AG09309 (cell line): Measurements from ENCODE around the gene SPSB3.
A peak's percentile ranks its signal among the peaks of the same experiment; 100 is the strongest.

Source experiments
- DNase-seq: peaks from one replicate; pipeline ENCODE4 v3.0.0-alpha.2; 2010; ENCODE audit warnings: low read depth
- H3K4me3 ChIP-seq: 2 replicates; pipeline ENCODE4 v1.5.1; 2011; ENCODE audit warnings: mild to moderate bottlenecking, low read depth, low read length, moderate library complexity; ENCODE audit not compliant: control insufficient read depth
- TF ChIP-seq, protein P1 (sequence below): IDR thresholded peaks from 2 replicates; pipeline ENCODE4 v1.5.1; 2011; ENCODE audit warnings: mild to moderate bottlenecking, low read depth, low read length, inconsistent platforms; ENCODE audit not compliant: insufficient read depth, control insufficient read depth; ENCODE audit errors: missing control alignments

The SPSB3 gene

DNA sequence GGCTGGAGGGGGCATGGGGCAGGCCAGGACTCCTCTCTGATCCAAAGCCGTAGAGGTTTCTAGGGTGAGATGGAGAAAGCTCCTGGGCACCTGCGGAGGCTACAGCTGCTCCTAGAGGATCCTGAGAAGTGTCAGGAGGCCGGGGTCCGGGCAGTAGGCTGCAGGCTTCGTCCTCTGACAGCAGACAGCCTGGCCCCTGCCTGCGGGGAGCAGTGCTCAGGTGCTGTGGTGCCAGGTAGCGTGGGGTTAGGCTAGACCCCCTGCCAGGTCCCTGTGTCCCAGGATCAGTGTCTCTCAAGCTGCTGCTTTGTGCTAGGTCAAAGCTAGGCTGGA is 8.0 kb downstream of the SPSB3 start:
- TF ChIP-seq, protein P1, sequence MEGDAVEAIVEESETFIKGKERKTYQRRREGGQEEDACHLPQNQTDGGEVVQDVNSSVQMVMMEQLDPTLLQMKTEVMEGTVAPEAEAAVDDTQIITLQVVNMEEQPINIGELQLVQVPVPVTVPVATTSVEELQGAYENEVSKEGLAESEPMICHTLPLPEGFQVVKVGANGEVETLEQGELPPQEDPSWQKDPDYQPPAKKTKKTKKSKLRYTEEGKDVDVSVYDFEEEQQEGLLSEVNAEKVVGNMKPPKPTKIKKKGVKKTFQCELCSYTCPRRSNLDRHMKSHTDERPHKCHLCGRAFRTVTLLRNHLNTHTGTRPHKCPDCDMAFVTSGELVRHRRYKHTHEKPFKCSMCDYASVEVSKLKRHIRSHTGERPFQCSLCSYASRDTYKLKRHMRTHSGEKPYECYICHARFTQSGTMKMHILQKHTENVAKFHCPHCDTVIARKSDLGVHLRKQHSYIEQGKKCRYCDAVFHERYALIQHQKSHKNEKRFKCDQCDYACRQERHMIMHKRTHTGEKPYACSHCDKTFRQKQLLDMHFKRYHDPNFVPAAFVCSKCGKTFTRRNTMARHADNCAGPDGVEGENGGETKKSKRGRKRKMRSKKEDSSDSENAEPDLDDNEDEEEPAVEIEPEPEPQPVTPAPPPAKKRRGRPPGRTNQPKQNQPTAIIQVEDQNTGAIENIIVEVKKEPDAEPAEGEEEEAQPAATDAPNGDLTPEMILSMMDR = no peak
- no peak for DNase-seq
- H3K4me3 ChIP-seq = peak overlapping the region; percentile 50

DNA sequence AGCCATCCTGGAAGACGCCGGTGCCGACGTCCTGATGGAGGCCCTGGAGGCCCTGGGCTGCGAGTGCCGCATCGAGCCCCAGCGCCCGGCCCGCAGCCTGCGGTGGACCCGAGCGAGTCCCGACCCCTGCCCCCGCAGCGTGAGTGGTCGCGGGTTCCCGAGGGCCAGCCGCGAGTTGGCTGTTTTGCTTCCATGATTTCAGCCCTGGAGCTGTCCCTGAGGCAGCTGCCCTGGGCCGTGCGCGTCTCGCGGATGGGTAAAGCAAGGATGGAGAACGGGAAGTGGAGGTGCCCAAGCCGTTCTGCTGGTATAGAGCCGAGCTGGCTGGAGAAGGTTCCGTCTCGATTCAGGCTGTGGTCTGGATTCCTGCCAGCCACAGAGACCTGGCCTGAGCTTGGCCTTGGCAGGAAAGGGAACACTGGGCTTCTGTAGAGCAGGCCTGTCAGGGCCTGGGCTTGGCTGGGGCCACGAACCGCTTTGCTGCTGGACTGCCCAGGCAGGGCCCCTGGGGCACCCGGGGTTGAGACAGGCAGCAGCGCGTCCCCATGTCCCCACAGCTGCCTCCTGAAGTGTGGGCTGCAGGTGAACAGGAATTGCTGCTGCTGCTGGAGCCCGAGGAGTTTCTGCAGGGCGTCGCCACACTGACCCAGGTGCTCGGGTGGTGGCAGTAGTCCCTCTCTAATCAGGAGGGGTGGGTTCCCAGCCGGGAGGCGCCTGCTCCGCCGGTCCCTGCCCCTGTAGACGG is 8.5 kb downstream of the SPSB3 start:
- DNase-seq = no peak
- H3K4me3 ChIP-seq = peak overlapping the region; percentile 50
- TF ChIP-seq, protein P1 = no peak

DNA sequence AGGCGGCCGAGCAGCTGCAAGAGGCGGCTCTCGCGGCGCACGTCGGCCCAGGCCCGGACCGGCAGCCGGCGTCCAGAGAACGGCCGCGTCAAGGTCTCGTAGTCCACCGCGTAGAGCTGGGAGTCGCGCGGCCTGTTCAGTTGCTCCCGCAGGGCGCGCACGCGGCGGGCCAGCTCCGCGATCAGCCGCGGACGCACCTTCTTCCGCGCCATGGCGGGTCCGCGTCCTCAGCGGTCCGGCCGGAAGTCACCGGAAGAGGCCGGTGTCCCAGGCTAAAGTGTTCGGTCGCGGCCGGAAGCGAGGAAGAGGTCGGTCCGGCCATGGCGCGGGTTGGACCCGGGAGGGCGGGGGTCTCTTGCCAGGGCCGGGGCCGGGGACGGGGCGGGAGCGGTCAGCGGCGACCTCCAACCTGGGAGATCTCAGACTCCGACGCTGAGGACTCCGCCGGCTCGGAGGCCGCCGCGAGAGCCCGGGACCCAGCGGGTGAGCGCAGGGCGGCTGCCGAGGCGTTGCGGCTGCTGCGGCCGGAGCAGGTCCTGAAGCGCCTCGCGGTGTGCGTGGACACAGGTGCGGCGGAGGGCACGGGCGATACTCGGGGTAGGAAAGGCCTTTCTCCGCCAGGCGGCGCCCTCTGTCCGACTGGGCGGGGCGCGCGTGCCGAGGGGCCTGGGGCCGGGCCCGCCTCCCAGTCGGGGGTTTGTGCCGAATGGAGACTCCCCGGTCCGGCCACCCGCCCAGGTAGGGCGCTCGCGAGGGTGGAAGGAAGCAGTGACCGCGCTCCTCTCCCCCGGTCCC is 9.3 kb downstream of the SPSB3 start, which contains the start of gene MRPS34:
TSS of gene MRPS34 (minus strand) at position 227 of the 795 bp plus-strand sequence. CDS start at position 212, 15 bp downstream.
- peak within 1 kb of the TSS; percentile 50 for H3K4me3 ChIP-seq
- DNase-seq = no peak
- TF ChIP-seq, protein P1 = peak; percentile 60

DNA sequence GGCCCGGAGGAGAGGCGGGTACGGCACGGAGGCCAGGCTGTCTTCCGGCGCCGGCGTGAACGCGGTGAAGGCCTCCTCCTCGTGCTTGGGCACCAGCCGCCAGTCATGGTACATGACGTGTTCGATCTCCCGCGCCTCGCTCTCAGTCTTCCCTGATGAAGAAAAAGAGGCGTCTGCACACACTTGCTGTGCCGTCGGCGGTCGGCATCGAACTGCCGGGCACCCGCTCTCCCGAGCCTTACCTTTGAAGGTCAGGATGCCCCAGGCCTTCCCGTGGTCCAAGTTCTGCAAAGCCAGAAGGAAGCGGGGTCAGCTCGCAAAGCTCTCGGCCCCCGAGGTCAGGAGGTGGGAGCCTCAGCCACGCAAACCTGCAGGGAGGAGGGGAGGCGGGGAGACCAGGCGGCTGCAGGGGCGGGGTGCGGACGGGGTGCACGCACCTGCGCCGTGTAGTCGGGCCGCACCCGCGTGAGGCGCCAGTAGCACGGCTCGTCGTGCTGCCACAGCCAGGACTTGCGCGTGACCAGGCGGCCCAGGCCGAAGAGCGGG is 9.9 kb downstream of the SPSB3 start, which contains the start of gene EME2:
TSS of gene EME2 (plus strand) at position 449 of the 546 bp plus-strand sequence. CDS start 418 bp downstream, outside the sequence.
- H3K4me3 ChIP-seq = peak within 1 kb of the TSS; percentile 50
- TF ChIP-seq, protein P1 = no peak
- DNase-seq = no peak

DNA sequence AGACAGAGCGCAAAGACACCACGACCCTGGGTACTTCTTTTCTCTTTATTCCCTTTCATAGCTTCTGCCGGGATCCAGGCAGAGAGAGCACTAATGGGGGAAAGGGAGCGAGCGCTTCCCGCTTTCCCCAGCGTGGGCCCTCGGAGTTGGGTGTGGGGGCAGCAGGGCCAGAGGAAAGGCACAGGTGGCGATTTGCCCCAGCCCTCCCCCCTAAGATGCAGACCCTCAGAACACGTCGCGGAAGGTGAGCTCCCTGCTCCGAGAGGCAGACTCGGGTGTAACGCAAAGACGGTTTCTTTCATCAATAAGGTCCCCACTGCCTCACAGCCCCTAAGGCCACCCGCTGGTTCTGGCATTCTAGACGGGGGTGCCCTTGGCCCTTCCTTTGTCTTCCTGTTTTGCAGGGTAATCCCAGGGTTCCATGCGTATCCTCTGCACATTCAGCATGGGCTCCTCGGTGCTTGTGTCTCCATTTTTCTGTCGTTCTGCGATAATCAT is 10.5 kb downstream of the SPSB3 start:
- H3K4me3 ChIP-seq = peak overlapping the region; percentile 50
- no peak for DNase-seq
- TF ChIP-seq, protein P1 = no peak

DNA sequence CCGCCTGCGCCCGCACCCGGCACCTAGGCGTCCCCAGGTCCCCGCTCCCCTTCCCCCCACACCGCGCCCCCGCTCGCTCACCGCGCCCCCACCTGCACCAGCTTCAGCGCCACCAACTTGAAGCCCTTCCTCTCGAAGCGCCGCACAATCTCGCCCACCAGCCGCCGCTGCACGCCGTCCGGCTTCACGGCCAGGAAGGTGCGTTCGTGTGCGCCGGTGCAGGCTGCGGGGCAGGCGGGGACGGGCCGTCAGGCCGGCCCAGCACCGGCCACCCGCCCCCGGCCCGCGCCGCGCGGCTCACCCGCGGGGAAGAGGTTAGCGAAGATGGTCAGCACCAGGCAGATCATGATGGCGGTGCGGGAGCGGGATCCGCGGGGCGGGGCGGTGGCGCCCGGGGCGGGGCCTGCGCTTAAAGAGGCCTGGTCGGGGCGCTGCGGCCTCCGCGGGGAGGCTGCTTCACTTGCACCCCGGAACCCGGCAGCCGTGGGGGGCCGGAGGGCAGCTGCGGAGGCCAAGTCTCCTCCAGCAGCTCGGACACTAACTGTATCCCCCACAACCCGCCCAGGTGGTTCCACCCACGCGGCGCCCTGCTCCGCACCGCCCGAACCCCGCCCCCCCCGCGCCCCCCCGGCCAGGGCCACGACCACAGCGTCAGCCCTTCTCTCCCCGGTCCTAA is 11.0 kb downstream of the SPSB3 start, which contains the start of gene NME3:
TSS of gene NME3 (minus strand) at position 356 of the 676 bp plus-strand sequence. CDS start at position 347, 9 bp downstream.
- H3K4me3 ChIP-seq = peak within 1 kb of the TSS; percentile 50
- no peak for DNase-seq
- TF ChIP-seq, protein P1 = no peak
